K562 (cell line): ENCODE data around the gene NCR1.

Experiments used
- CSDE1 ChIP-seq, 2 experiments: fragments of 450-650 bp; IDR thresholded peaks; 2 replicates each; pipeline ENCODE4 v1.6.1; 2016; ENCODE audit warnings: mild to moderate bottlenecking in 1 of 2
- FOXM1 ChIP-seq, 2 experiments: fragments of 450-650 bp in 1 of 2; sonication (generic) in 1 of 2; formaldehyde crosslinking in 1 of 2; IDR thresholded peaks; 2 replicates each; pipeline versions ENCODE4 v1.6.1 to v1.9.0; 2017 to 2022; ENCODE audit warnings: low read depth in 2 of 2, mild to moderate bottlenecking in 2 of 2, missing genetic modification reagents in 1 of 2, moderate library complexity in 1 of 2
- GATAD2A ChIP-seq: fragments of 450-650 bp; IDR thresholded peaks from 2 replicates; pipeline ENCODE4 v1.6.1; 2017
- POLR2A ChIP-seq: fragments of 450-650 bp; conservative IDR thresholded peaks from 2 replicates; pipeline ENCODE4 v1.6.1; 2016
- RBM34 ChIP-seq: fragments of 200-400 bp; formaldehyde crosslinking; IDR thresholded peaks from 2 replicates; pipeline ENCODE4 v1.6.1; 2018; ENCODE audit warnings: low read length, borderline replicate concordance; ENCODE audit not compliant: insufficient read depth
- TRIM28 ChIP-seq: fragments of 450-650 bp; IDR thresholded peaks from 2 replicates; pipeline ENCODE4 v1.6.1; 2017
- YY1 ChIP-seq, 3 experiments: IDR thresholded peaks; 2 replicates each; pipeline ENCODE4 v1.6.1; 2011; ENCODE audit warnings: low read length in 2 of 3, mild to moderate bottlenecking in 2 of 3, moderate library complexity in 2 of 3, borderline replicate concordance in 1 of 3, control low read depth in 1 of 3, low read depth in 1 of 3; ENCODE audit not compliant: insufficient read depth in 3 of 3, insufficient replicate concordance in 2 of 3, control insufficient read depth in 1 of 3, insufficient read length in 1 of 3; ENCODE audit errors: extremely low read depth in 1 of 3
- ZKSCAN1 ChIP-seq: fragments of 150-350 bp; IDR thresholded peaks from 2 replicates; pipeline ENCODE4 v1.6.1; 2016; ENCODE audit warnings: low read depth, low read length
- ZNF133 ChIP-seq: fragments of 250-450 bp; sonication (Bioruptor Pico); IDR thresholded peaks from 2 replicates; pipeline ENCODE4 v1.4.0; 2020; ENCODE audit warnings: mild to moderate bottlenecking
- ZNF707 ChIP-seq: fragments of 250-450 bp; sonication (Bioruptor Pico); conservative IDR thresholded peaks from 2 replicates; pipeline ENCODE4 v1.8.0; 2022; ENCODE audit warnings: inconsistent platforms, mild to moderate bottlenecking, moderate library complexity
- TF ChIP-seq, protein P1 (sequence below), 3 experiments: IDR thresholded peaks in 2 of 3; conservative IDR thresholded peaks in 1 of 3; 2 replicates each; pipeline ENCODE4 v1.5.1; 2011 to 2012; ENCODE audit warnings: low read length in 3 of 3, mild to moderate bottlenecking in 3 of 3, control low read depth in 2 of 3, improper control_type of control experiment in 1 of 3, inconsistent platforms in 1 of 3, low read depth in 1 of 3, mixed read lengths in 1 of 3, moderate library complexity in 1 of 3; ENCODE audit not compliant: insufficient read depth in 2 of 3
- TF ChIP-seq, protein P2 (sequence below): fragments of 450-650 bp; IDR thresholded peaks from 2 replicates; pipeline ENCODE4 v1.6.1; 2016; ENCODE audit warnings: low read depth

DNA sequence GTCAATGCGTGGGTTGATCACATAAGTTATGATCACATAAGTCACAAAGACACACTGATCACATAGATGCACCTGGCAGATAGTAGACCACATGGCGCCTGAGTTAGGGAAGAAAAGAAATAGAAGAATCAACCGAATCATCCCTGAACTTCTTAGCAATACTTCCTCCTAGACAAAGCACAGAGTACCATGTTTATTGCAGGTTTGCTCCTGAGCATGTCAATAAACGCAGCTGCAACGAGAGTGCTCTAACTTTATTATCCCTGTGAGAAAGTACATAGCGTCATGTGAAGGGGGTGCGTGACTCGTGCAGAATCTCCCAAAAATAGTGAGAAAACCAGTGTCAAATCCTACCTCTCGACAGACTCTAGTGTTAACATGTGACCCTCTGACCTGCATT, 17.3 kb downstream of the NCR1 start:
- TF ChIP-seq FOXM1 (IDR thresholded peaks at IDR 0.05; ENCODE audit: low read depth) (no peak), FOXM1 (CRISPR knock-in tag; IDR thresholded peaks at IDR 0.05; ENCODE audit: low read depth) (no peak), RBM34 (no peak), ZNF707 (CRISPR knock-in tag) (no peak), YY1 (IDR thresholded peaks at IDR 0.05; ENCODE audit: borderline replicate concordance in 1 of 3, control insufficient read depth in 1 of 3, extremely low read depth in 1 of 3, insufficient read depth in 3 of 3, insufficient read length in 1 of 3, insufficient replicate concordance in 2 of 3, low read depth in 1 of 3, low read length in 2 of 3) (no peak), CSDE1 (IDR thresholded peaks at IDR 0.05) (no peak), GATAD2A (no peak), POLR2A (no peak), ZNF133 (CRISPR knock-in tag) (no peak), ZKSCAN1 (no peak), TRIM28 (no peak)
- TF ChIP-seq, protein P1, sequence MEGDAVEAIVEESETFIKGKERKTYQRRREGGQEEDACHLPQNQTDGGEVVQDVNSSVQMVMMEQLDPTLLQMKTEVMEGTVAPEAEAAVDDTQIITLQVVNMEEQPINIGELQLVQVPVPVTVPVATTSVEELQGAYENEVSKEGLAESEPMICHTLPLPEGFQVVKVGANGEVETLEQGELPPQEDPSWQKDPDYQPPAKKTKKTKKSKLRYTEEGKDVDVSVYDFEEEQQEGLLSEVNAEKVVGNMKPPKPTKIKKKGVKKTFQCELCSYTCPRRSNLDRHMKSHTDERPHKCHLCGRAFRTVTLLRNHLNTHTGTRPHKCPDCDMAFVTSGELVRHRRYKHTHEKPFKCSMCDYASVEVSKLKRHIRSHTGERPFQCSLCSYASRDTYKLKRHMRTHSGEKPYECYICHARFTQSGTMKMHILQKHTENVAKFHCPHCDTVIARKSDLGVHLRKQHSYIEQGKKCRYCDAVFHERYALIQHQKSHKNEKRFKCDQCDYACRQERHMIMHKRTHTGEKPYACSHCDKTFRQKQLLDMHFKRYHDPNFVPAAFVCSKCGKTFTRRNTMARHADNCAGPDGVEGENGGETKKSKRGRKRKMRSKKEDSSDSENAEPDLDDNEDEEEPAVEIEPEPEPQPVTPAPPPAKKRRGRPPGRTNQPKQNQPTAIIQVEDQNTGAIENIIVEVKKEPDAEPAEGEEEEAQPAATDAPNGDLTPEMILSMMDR (IDR thresholded peaks at IDR 0.05 in 2 of 3, conservative IDR thresholded peaks at IDR 0.05 in 1 of 3; ENCODE audit: insufficient read depth in 2 of 3, low read depth in 1 of 3, low read length in 3 of 3), result no peak
- TF ChIP-seq, protein P2, sequence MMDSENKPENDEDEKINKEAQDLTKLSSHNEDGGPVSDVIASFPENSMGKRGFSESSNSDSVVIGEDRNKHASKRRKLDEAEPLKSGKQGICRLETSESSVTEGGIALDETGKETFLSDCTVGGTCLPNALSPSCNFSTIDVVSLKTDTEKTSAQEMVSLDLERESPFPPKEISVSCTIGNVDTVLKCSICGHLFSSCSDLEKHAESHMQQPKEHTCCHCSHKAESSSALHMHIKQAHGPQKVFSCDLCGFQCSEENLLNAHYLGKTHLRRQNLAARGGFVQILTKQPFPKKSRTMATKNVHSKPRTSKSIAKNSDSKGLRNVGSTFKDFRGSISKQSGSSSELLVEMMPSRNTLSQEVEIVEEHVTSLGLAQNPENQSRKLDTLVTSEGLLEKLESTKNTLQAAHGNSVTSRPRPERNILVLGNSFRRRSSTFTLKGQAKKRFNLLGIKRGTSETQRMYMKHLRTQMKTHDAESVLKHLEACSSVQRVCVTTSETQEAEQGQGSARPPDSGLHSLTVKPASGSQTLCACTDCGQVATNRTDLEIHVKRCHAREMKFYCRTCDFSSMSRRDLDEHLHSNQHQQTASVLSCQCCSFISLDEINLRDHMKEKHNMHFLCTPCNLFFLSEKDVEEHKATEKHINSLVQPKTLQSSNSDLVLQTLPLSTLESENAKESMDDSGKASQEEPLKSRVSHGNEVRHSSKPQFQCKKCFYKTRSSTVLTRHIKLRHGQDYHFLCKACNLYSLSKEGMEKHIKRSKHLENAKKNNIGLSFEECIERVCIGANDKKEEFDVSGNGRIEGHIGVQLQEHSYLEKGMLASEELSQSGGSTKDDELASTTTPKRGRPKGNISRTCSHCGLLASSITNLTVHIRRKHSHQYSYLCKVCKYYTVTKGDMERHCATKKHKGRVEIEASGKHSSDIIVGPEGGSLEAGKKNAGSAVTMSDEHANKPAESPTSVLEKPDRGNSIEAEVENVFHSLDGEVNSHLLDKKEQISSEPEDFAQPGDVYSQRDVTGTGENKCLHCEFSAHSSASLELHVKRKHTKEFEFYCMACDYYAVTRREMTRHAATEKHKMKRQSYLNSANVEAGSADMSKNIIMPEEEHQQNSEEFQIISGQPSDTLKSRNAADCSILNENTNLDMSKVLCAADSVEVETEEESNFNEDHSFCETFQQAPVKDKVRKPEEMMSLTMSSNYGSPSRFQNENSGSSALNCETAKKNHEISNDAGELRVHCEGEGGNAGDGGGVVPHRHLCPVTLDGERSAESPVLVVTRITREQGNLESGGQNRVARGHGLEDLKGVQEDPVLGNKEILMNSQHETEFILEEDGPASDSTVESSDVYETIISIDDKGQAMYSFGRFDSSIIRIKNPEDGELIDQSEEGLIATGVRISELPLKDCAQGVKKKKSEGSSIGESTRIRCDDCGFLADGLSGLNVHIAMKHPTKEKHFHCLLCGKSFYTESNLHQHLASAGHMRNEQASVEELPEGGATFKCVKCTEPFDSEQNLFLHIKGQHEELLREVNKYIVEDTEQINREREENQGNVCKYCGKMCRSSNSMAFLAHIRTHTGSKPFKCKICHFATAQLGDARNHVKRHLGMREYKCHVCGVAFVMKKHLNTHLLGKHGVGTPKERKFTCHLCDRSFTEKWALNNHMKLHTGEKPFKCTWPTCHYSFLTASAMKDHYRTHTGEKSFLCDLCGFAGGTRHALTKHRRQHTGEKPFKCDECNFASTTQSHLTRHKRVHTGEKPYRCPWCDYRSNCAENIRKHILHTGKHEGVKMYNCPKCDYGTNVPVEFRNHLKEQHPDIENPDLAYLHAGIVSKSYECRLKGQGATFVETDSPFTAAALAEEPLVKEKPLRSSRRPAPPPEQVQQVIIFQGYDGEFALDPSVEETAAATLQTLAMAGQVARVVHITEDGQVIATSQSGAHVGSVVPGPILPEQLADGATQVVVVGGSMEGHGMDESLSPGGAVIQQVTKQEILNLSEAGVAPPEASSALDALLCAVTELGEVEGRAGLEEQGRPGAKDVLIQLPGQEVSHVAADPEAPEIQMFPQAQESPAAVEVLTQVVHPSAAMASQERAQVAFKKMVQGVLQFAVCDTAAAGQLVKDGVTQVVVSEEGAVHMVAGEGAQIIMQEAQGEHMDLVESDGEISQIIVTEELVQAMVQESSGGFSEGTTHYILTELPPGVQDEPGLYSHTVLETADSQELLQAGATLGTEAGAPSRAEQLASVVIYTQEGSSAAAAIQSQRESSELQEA, result no peak
